ENCODE measurements around the gene CAPN9. TPM values are rescaled to one million over a fixed set of nuclear protein-coding genes. Genes with fewer than 3 reads are reported as not detected.

The CAPN9 gene
- total and polyA plus RNA-seq, 2 donors (not counting 3 experiments of a cell fraction or from before 2014, with no cell fraction given) = not detected

DNA sequence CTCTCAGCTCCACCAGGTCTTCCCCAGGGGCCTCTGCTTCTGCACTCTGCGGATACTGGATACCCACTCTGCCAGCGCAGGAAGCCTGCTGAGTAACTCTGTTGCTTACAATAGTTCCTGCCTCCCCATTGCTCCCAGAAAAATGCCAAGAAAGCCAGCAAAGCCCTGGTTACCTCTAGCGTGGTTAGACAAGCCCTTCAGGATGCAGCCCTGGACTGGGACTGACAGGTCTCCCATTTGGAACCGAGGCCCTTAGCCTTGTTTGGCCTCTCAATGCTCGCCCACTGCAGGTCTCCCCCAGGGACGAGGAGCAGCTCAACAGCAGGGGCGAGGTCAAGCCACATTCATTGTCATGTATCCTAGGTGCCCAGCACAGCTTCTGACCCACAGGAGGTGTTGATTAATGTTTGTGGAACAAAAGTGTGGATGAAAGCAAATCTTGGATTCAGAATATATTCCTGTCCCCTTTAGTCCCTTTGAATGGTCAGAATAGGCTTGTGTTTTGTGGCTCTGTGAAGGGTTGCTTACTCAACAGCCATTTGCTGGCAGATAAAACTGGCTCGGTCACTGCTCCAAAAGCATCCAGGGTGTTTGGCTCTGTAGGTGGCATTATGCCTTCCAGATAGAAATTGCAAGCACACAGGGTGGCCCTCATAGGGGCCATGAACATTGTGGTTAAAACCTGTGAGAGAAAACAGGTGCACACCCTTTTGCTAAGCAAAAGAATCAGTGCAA lies 62.2 kb downstream of the CAPN9 start:
- ChIA-PET CTCF (no interaction called here), POLR2A (no interaction called here)
- dilution Hi-C loops (cut with MboI; ENCODE audit: extremely low pct_ligation_motif_present, low sequenced_read_pairs) = no loop called here
- no peak overlapping the region for H3K9ac ChIP-seq (replicated peaks; ENCODE audit: extremely low read depth, insufficient read depth, low read length)
- TF ChIP-seq POLR2A (IDR thresholded peaks at IDR 0.05; ENCODE audit: low read depth, low read length) = no peak
- TF ChIP-seq MYC (IDR thresholded peaks at IDR 0.05; ENCODE audit: low read depth, low read length) = no peak
- TF ChIP-seq POLR2AphosphoS5 (IDR thresholded peaks at IDR 0.05; ENCODE audit: insufficient read depth, low read depth, low read length) = no peak
- TF ChIP-seq FOS (IDR thresholded peaks at IDR 0.05; ENCODE audit: borderline replicate concordance, insufficient read depth, low read length) = no peak
- TF ChIP-seq, protein P1, sequence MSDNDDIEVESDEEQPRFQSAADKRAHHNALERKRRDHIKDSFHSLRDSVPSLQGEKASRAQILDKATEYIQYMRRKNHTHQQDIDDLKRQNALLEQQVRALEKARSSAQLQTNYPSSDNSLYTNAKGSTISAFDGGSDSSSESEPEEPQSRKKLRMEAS (IDR thresholded peaks at IDR 0.05; ENCODE audit: insufficient read depth, insufficient read length) = no peak
- TF ChIP-seq EZH2 (IDR thresholded peaks at IDR 0.05; ENCODE audit: borderline replicate concordance, low read depth, low read length, severe bottlenecking) = no peak
- TF ChIP-seq GATA2 (IDR thresholded peaks at IDR 0.05; ENCODE audit: insufficient read depth, insufficient read length, low read depth, low read length) = no peak
- TF ChIP-seq CTCF (IDR thresholded peaks at IDR 0.05; ENCODE audit: extremely low read depth in 1 of 2, insufficient read depth in 1 of 2, low read depth in 1 of 2, low read length in 2 of 2) = no peak
- no peak for TF ChIP-seq JUN (IDR thresholded peaks at IDR 0.05; ENCODE audit: borderline replicate concordance, insufficient read depth, insufficient read length, low read depth)
- H3K4me2 ChIP-seq (ENCODE audit: insufficient read depth, low read length) = no peak overlapping the region
- BruUV-seq (replicated peaks) = no TSS peak
- H3K27ac ChIP-seq (ENCODE audit: insufficient read depth, low read depth, low read length) = no peak overlapping the region
- FAIRE-seq (no peak), DNase-seq (ENCODE audit: low read depth, low spot score) (no peak)
- no peaks in the 10 kb centered on the region for H3K4me1 ChIP-seq (ENCODE audit: control insufficient read depth, extremely low read depth, insufficient read depth, low read length)
- no peaks in the 10 kb centered on the region for H3K79me2 ChIP-seq (ENCODE audit: control insufficient read depth, insufficient read depth, low read length)
- no peaks in the 10 kb centered on the region for H3K9me1 ChIP-seq (replicated peaks; ENCODE audit: control insufficient read depth, extremely low read depth, insufficient read depth, low read length)
- no peaks in the 10 kb centered on the region for H4K20me1 ChIP-seq (replicated peaks; ENCODE audit: control insufficient read depth, extremely low read depth, insufficient read depth, low read length)
- no peak overlapping the region for H3K4me3 ChIP-seq (replicated peaks in 1 of 3; ENCODE audit: insufficient read depth in 1 of 3, low read depth in 1 of 3, low read length in 3 of 3)
- intact Hi-C loops (cut with micrococcal nuclease) = no loop called here
- no peak overlapping the region for H2AFZ ChIP-seq (ENCODE audit: low read depth, low read length)
- no peaks in the 10 kb centered on the region for H3K27me3 ChIP-seq (ENCODE audit: control insufficient read depth in 2 of 2, insufficient read depth in 2 of 2, low read length in 2 of 2)
- H3K36me3 ChIP-seq (ENCODE audit: control insufficient read depth in 2 of 2, extremely low read depth in 1 of 2, insufficient read depth in 2 of 2, low read length in 2 of 2) = no peaks in the 10 kb centered on the region
- H3K9me3 ChIP-seq (replicated peaks; ENCODE audit: control insufficient read depth, insufficient read depth, low read length) = no peaks in the 10 kb centered on the region
